ENCODE data around the gene PATJ.
"Not testable (repeated sequence)": the region's sequence is repeated elsewhere in the genome, so short reads cannot be mapped to it uniquely, and the experiment has no call there.

DNA sequence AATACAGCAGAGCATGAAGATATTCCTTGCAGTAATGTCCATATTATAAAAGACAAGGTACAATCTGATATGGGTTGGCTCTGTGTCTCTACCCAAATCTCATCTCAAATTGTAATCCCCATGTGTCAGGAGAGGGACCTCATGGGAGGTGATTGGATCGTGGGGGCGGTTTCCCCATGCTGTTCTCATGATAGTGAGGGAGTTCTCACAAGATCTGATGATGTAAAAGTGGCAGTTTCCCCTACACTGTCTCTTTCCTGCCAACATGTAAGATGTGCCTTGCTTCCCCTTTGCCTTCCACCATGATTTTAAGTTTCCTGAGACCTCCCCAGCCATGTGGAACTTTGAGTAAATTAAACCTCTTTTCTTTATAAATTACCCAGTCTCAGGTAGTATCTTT is 152.0 kb downstream of the PATJ start:
- TF ChIP-seq, protein P1, sequence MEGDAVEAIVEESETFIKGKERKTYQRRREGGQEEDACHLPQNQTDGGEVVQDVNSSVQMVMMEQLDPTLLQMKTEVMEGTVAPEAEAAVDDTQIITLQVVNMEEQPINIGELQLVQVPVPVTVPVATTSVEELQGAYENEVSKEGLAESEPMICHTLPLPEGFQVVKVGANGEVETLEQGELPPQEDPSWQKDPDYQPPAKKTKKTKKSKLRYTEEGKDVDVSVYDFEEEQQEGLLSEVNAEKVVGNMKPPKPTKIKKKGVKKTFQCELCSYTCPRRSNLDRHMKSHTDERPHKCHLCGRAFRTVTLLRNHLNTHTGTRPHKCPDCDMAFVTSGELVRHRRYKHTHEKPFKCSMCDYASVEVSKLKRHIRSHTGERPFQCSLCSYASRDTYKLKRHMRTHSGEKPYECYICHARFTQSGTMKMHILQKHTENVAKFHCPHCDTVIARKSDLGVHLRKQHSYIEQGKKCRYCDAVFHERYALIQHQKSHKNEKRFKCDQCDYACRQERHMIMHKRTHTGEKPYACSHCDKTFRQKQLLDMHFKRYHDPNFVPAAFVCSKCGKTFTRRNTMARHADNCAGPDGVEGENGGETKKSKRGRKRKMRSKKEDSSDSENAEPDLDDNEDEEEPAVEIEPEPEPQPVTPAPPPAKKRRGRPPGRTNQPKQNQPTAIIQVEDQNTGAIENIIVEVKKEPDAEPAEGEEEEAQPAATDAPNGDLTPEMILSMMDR (IDR thresholded peaks at IDR 0.05; ENCODE audit: borderline replicate concordance, extremely low read depth, low read length, poor library complexity, severe bottlenecking): not testable (repeated sequence)
- TF ChIP-seq EZH2 (IDR thresholded peaks at IDR 0.05; ENCODE audit: borderline replicate concordance, low read depth, low read length, severe bottlenecking): not testable (repeated sequence)

Data from DND-41 (cell line).